Kasumi-1 (cell line): ENCODE data around the gene PLXNB1.
"Not testable (repeated sequence)": the region's sequence is repeated elsewhere in the genome, so short reads cannot be mapped to it uniquely, and the experiment has no call there.

ENCODE experiments used
- DNase-seq, 2 experiments: peaks; one replicate each; lab custom pipeline; 2025; lab: John Stamatoyannopoulos, UW

PLXNB1 gene

DNA sequence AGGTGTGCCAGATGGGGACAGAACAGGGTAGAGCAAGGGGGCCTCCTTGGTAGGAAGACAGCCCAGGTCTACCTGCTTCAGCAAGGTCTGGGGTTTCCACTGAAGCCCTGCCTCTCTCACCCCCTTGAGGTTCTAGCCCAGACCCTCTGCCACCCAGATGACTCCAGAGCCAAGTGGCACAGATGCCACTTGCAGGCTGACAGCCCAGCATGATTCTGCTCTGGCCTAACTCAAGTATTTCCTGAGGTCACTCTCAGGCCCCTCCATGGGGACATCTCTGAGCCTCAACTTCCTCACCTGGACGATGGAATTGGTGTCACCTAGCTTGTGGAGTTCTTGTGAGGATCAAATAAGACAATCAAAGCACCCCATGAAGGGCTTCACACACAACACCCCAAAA is 23.9 kb downstream of the PLXNB1 start:
- no peak for DNase-seq

DNA sequence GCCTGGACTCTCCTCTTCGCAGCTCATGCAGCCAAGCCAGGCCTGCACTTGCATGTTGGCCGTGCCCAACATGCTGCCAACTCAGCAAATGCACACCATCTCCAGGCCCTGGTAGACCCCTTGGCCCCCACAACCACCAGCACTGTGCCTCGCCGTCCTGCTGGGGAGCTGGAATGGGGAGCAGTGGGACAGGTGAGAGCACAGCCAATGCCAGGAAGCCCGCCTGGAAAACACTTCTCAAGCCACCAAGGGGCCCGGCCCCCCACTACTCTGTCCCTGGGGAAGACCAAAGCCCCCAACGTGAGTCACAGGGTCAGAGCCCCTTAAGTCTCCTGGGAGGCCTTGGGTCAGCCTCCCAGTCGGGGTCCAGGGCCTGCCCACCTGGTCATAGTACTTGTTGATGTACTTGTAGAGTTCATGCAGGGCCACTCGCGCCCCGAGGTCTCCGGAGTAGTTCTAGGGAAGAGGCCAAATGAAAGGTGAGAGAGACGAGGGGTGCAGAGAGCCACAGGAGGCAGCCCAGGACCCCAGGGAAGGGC is 24.5 kb downstream of the PLXNB1 start:
- no peak for DNase-seq

DNA sequence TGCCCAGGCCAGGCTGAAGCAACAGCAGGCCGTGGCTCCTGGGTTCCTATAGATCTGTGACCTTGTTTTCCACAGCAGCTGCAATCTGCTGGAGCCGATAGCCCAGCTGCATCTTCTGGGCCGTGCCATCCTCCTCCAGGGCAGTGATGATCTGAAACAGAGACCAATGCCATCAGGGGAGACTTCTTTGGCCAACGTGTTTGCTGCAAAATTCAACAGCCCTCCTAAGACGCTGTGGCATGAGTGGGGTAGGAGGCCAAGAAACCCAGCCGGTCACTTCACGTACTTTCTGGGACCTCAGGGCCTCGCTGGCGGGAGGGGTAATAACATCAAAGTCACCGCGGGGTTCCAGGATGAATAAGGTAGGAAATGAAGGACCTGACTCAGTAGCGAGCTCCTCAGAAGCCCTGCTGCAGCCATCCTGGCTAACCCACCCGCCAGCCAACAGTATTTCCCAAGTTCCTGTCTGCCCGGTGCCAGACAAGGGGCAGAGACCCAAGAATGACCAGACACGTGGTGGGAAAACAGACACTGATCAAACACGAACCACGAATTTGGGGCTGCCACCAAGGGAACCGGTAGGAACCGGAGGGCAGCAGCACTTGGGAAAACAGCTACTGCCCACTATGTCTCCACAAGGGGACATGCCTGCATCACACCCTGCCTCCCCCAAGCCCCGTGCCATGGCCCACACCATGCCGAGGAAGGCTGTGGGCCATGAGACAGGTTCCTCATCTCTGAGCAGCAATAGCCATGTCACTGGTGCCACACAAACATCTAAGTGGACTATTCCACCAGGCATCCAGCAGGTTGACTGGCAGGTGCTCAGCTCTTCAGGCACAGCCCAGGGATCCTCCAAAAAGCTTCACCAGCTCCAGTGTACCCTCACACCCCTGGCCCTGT is 25.2 kb downstream of the PLXNB1 start:
- DNase-seq, result no peak

DNA sequence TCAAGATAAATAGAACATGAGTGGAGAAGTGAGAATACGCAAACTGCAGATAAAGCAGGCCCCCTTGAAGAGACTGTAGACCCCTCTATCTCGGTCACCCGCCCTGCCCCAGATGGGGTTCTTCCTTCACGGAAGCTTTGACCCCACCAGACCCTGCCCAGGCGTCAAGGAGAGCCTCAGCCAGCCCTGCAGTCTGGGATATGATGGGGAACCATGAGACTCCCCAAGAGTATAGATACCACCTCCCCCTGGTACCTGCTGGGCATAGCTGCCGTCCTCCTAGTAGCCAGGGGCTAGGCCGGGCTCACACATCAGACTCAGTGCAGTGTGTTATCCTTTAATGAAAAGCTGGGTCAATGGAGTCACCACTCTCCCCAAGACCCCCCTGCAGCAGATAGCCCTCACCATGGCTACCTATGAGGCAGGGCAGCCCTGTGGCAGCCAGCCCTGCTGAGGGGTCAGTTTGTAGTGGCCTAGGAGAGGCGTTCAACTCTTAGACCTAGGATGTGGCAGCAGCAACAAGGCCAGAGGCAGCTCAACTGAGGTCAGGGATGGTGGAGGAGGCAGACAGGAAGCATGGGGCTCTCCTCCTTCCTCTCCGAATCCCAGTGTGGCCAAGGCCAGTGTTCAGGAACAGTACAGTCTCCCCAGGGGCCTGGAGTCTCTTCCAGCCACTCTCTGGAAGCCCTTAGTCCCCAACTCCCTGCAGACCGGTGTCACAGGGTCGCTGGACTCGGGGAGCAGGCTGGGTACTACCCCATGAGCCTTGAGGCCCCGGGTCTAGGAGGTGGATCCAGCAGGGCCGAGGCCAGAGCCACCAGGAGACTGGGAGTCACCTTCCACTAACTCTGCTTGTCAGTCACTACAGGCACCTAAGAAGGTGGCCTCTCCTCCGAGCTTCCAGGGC is 26.1 kb downstream of the PLXNB1 start:
- DNase-seq, result no peak

DNA sequence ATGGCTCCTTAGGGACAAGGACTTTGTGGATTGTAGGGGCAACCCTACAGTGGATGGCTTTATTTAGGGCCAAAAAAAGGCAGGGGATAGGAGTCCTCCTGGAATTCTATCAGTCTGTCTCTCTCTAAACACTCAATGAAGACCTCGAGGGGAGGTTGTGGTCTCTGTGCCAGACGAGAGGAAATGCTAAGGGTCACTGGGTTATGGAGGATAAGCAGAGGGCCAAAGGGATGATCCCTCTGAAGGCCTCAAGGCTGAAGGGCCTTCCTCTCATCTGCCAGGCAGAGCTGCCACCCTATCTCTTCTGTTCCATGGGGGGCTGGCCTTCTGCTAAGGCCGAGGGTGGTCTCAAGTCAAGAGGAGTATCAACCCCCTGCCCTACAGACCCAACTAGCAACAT is 27.0 kb downstream of the PLXNB1 start:
- DNase-seq, result no peak

DNA sequence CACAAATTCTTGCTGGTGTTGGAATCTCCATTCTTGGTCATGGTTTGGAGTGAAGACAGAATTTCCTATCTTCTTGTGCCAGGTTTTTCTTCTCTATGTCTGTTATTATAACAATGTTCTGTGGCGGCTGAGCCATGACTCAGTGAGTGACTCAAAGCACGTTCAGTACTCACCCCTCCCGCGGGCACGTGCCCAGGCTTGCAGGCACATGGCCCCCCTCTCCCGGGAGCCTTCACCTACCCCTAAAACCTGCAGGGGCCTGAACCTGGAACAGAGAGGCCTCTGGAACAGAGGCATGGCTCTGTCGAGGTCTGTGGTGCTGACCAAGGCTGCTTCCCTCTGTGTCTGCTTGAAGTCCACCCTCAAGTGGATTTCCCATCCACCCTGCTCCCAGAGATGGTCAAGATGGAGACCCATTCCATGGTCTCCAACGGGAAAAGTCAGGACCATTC is 27.6 kb downstream of the PLXNB1 start:
- no peak for DNase-seq

DNA sequence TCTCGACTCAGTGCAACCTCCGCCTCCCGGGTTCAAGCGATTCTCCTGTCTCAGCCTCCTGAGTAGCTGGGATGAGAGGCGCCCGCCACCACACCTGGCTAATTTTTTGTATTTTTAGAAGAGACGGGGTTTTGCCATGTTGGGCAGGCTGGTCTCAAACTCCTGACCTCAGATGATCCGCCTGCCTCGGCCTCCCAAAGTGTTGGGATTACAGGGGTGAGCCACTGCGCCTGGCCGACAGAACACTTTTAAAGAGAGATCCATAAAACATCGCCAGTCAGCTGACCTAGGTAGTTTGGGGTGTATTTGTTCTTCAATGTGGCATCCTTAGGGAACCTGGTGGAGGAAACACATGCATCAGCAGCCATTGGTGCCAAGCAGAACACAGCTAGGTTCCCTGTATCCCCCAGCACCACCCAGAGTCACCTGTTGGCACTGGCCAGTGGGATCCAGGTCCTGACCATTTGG is 28.4 kb downstream of the PLXNB1 start:
- not testable (repeated sequence) for DNase-seq

DNA sequence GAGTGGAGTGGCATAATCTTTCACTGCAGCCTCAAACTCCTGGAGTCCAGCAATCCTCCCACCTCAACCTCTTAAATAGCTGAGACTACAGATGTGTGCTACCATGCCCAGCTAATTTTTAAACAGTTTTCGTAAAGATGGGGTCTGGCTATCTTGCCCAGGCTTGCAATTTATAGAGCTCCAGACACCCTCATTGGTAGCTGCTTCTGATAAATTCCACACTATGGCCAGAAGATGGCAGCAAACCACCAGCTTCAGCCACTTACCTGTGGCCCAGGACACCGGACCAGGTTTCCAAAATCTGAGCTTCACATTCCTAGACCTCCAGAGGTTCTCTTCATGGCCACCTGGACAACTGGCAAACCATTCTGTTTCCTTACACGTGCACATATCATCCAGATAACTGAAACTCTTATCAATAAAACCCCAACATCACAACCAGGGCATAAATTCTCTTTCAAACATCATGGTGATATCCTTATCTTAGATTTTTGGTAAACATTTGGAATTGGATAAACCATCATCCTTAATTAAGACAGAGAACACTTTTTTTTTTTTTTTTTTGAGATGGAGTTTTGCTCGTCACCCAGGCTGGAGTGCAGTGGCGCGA is 29.0 kb downstream of the PLXNB1 start:
- DNase-seq, result peak; percentile 51 to 59

DNA sequence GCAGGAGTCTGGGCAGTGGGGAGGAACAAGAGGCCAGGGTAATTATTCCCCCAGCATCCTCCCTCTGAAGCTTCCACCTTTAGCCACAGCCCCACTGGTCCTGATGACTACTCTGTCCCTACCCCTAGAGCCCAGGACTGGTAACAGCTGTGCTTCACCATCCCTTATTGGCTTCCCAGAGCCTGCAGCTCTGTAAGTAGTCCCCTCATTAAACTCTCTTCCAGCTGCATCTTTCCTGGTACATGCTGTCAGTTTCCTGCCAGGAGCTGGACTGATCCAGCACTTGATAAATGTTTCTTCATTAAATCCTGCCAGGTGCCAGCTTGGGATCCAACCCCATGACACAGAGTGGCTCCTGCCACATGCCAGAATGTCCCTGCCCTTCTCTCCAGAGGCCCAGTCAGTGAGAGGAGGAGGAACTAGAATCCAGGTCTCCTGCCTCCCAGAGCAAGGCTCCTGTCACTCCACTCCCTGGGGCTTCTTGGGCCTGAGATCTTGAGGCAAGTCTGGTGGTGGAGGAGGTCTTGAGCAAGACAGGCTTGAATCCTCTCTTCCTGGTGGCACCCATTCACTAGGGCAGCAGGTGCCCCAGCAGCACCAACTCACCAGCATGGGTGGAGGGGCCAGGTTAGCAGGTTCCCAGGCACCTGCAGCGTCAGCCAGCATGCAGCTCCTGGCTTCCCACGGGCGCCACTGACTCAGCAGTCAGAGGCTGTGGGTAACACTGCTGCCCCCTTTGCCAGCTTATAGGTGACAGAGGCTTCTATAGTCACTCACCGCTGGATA is 30.3 kb downstream of the PLXNB1 start:
- DNase-seq, result no peak

DNA sequence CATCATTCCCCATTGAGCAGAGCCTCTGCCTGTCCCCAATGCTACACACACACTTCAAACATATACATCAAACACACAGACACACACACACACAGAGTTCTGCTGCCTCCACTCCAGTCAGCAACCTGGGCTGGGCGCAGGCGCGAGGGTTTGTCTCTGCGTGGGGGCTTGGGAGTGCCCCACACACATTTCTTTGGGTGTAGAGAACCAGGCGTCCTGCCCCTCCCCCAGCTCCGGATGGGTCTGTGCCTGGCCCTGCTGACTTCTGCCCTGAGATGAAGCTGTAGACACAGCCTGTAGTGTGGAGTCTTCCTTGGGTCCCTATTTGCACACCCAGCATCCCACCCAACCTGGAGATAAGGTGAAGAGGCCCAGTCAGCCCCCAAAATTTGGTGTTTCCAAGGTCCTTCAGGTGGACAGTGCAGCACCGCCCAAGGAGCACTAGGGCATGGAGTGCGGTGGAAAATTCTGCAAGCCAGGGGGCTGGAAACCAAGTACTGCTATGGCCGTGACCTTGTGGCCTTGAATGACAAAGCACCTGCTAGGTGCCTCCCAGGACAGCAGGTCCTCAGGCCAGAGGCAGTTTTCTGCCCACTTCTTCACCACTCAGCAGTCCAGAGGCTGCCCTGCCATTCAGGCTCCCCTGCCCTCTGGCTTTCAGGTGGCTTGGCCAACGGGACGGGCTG is 31.0 kb downstream of the PLXNB1 start:
- DNase-seq, result no peak

DNA sequence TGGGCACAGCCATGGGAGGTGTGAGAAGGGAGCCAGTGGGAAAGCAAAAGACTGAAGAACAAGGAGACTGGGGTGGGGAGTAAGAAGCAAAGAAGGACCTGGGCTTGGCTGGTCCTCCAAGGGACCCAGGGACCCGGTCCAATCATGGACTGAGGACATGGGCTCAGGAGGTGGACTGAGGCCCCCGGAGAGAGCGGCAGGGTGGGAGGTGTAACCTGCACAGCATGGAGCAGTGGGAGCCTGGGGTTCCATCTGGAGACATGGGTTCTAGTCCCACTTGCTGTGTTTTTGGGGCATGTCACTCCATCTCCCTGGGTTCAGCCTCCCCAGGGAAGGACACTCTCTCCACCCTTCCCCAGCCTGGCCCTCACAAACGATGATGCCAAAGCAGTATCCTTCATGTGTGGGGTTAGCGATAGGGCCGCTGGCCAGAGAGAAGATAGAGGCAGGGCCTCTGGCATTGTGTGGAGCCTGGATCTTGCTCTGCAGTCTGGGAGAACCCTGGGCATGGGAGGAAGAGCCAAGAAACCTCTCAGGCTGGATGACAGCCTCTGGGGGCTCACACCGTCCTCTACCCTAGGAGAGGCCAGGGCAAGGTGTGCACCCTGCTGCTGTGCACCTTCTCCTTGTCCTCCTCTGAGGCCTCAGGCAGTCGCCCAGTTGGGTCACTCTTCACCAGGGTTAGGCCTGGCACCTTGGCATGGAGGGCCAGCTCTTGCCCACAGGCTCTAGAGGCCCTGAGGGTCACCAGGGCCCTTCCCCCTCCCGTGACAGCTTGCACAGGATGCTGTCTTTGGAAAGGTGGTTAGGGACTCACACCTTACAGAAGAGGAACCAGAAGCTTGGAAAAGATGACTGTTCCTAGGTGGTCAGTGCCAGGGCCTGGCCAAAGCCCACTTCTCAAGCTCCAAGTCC is 31.9 kb downstream of the PLXNB1 start:
- no peak for DNase-seq

DNA sequence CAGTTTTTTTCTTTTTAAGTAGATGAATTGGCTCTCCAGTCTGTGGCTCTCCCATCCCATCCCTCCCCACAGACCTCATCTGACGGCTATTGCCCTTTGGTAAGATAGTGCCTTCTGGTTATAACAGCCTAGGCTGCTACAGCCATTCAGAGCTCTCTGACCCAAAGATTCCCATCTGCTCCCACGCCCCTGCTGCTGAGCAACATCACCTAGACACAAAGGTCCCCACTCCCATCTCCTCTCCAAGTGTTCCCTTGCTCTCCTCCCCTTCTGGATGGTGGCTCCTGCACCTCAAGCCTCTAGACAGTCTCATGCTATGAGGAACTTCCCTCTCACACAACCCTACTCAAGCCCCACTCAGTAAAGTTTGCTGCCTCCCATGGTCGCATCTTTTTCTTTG is 34.2 kb downstream of the PLXNB1 start:
- no peak for DNase-seq

DNA sequence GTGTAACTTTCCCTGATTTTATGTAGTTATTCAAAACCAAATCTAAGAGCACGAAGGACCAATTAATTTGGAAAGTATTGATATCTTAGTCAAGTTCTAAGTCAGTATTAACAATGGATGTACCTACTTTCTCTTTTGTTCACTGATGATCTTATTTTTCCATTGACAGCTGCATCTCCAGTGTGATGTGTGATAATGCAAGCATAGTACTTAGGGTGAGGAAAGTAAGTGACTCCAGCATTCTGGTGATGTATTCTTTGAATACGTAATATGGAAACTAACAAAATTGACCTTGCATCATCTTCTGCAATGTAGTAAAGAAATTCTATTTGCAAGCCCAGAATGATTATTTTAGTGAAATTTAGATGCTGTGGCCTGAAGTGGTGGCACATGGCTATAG is 35.5 kb downstream of the PLXNB1 start:
- DNase-seq, result no peak

DNA sequence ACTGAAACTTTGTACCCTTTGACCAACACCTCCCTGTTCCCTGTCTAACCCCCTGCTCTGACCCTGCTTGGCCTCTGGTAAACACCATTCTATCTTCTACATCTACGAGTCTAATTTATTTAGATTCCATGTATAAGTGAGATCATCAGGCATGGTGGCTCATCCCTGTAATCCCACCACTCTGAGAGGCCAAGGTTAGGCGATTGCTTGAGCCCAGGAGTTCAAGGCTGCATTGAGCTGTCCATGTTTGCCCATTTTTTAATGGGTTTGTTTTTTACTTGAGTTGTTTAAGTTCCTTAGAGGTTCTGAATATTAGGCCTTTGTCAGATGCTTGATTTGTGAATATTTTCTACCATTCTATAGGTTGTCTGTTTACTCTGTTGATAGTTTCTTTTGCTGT is 40.9 kb downstream of the PLXNB1 start:
- DNase-seq, result no peak

DNA sequence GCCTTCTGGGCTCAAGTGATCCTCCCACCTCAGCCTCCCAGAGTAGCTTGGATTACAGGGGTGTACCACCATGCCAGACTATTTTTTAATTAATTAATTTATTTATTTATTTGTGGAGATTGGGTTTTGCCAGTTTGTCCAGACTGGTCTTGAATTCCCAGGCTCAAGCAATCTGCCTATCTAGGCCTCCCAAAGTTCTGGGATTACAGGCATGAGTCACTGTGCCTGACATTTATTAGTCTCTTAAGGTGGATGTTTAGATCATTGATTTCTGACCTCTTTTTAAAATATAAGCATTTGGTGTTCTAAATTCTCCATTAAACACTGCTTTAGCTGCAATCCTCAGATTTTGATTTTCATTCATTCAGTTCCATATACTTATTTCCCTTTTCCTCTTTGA is 42.3 kb downstream of the PLXNB1 start:
- no peak for DNase-seq

DNA sequence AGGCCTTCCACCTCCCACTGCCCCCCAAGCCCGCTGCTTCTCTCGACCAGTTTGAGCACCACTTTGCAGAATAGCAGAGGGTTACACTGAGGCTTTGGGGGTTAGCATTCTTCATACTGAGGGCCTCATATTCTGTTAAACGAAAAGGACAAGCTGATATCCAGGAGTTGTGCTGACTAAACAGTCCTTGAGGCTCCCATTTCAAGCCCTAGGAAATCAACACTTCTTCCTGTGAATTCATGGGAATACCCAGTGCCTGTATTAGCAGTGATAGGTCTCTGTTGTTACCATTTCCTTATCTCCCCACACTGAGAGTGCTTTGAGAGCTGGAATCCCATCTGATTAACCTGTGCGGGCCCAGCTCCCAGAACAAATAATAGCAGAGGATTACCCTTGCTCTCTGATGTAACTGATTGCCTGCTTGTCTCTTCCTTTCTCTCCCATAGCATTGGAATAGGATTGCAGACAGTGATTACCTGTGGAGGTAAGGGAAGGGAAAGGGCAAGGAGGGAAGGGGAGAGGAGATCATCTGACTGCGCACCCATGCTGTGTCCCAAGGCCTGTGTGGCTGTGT is 56.9 kb downstream of the PLXNB1 start:
- no peak for DNase-seq

DNA sequence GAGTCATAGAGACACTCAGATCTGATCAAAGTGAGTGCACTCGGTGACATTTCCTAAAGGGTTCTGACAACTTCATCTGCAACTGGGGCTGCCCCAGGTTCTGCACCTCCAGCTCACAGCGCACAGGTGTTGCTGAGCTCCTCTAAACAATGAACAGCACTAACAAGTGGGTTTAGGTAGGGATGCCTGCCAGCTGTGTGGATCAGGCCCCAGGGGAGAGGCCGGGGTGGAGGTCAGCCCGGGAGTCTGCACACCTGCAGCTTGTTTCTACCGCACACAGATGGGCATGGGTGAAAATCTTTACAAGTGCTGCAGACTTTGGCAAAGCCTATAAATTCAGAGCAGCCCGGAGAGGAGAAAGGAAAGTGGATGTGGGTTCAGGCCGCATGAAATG is 57.5 kb downstream of the PLXNB1 start:
- DNase-seq, result no peak

DNA sequence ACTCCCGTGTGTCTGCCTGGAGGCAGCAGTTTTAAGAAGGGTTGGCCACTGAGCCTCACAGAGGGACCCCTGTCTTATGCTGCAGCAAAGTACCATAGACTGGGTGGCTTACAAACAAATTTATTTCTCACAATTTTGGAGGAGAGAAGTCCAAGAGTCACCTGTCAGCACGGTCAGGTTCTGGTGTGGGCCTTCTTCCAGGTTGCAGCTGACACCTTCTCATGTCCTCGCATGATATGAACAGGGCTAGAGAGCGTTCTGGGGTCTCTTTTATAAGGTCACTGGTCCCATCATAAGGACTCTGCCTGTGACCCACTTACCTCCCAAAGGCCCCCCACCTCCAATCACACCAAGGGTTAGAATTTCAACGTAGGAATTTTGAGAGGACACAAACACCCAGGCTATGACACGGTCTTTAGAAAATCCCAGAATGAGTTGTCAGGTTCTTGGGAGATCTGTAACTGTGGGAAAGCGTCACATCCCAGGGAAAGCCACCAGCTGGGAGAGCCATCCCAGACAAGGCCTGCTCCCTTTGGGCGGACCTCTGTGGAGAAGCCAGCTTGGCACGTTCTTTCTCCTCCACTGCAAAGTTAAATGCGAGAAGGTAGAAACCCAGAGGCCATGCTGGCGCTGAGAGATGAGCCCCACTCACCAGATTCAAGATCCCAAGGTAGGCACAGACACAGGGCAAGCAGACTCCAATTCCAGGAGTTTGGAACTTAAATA is 58.1 kb downstream of the PLXNB1 start, which contains the start of gene FBXW12:
TSS of gene FBXW12 (plus strand) at position 569 of the 726 bp plus-strand sequence. CDS start 549 bp downstream, outside the sequence.
- DNase-seq, result no peak
